SK-N-MC (cell line): Measurements from ENCODE around the gene CTNNA3.

Source experiments
- EZH2 ChIP-seq: fragments of 200-600 bp; sonication (generic); IDR thresholded peaks from one replicate; pipeline ENCODE4 v1.6.1; 2017; ENCODE audit warnings: antibody characterized with exemption
- POLR2AphosphoS5 ChIP-seq: IDR thresholded peaks from 2 replicates; pipeline ENCODE4 v1.6.1; 2012; ENCODE audit warnings: mild to moderate bottlenecking, low read depth, low read length, borderline replicate concordance

DNA sequence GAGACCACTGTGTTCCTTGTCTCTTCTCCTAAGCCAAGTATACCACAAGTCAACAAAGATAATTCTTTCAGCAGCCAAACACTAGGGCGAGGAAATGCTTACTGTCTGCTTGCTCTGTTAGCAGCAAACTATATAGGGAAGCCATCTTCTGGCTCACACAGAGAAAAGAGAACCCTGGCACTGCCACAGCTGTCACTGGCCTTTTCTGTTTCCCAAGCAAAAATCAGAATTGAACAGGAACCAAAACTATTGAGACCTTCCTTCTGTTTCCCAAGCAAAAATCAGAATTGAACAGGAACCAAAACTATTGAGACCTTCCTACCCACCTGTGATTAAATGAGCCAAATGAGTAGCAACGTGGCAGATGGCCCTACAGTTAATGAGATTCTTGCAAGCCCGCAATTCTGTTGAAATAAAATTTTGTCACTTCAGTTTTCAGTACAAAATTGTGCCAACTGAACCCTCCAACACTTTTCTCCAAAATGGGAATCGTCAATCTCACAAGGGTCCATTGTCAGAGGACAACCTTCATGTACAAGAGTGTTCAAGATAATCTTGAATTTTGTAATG, 715.7 kb downstream of the CTNNA3 start:
- no peak for TF ChIP-seq POLR2AphosphoS5
- TF ChIP-seq EZH2, result no peak
